ENCODE data around the gene ARPC5L. TPM values are rescaled to one million over a fixed set of nuclear protein-coding genes. Genes with fewer than 3 reads are reported as not detected.

The ARPC5L gene
- total RNA-seq, 1 donor from 2014 or later: 35.1 TPM

DNA sequence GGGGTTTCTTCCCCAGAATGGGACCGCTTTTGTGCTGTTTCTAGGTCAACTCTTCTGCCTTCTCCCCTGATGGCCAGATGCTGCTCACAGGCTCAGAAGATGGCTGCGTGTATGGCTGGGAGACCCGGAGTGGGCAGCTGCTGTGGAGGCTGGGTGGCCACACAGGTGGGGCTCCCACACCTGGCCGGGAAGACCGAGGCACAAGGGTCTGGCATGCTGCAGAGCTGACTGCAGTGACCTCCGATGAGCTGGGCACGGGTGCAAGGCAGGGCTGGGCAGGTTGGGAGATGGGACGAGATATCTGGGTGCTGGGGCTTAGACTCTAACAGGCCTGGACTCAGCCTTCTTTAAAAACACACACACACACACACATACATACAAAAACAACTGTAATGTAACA lies 7.8 kb upstream of the ARPC5L start:
- Mint-ChIP-seq H3K27ac (ENCODE audit: unreplicated experiment) (no peak overlapping the region), H3K36me3 (ENCODE audit: low read depth) (peaks cover 3% of the 10 kb centered on the region), H3K4me1 (ENCODE audit: low read depth) (peaks cover 44% of the 10 kb centered on the region), H3K9me3 (ENCODE audit: low read depth) (no peaks in the 10 kb centered on the region), H3K27me3 (ENCODE audit: low read depth) (no peaks in the 10 kb centered on the region), H3K4me3 (ENCODE audit: unreplicated experiment) (no peak overlapping the region)
- no peak for DNase-seq (ENCODE audit: low spot score)
- TF ChIP-seq, protein P1, sequence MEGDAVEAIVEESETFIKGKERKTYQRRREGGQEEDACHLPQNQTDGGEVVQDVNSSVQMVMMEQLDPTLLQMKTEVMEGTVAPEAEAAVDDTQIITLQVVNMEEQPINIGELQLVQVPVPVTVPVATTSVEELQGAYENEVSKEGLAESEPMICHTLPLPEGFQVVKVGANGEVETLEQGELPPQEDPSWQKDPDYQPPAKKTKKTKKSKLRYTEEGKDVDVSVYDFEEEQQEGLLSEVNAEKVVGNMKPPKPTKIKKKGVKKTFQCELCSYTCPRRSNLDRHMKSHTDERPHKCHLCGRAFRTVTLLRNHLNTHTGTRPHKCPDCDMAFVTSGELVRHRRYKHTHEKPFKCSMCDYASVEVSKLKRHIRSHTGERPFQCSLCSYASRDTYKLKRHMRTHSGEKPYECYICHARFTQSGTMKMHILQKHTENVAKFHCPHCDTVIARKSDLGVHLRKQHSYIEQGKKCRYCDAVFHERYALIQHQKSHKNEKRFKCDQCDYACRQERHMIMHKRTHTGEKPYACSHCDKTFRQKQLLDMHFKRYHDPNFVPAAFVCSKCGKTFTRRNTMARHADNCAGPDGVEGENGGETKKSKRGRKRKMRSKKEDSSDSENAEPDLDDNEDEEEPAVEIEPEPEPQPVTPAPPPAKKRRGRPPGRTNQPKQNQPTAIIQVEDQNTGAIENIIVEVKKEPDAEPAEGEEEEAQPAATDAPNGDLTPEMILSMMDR (IDR thresholded peaks at IDR 0.05): no peak

DNA sequence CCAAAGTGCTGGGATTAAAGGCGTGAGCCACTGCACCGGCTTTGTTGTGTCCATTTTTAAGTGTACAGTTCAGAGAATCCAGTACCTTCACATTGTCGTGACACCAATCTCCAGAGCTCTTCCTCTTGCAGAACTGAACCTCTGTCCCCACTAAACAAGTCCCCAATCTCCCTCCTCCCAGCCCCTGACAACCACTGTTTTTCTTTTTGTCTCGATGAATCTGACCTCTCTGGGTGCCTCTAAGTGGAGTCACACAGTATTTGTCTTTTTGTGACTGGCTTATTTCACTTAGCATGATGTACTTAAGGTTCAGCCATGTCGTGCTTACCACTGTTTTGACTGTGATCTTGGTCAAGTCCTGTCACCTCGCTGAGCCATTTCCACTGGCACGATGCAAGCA lies 7.1 kb upstream of the ARPC5L start:
- Mint-ChIP-seq H3K36me3 (ENCODE audit: low read depth) (peaks cover 7% of the 10 kb centered on the region), H3K27me3 (ENCODE audit: low read depth) (no peaks in the 10 kb centered on the region), H3K27ac (ENCODE audit: unreplicated experiment) (peak overlapping the region; percentile 72), H3K4me1 (ENCODE audit: low read depth) (peaks cover 45% of the 10 kb centered on the region), H3K4me3 (ENCODE audit: unreplicated experiment) (no peak overlapping the region), H3K9me3 (ENCODE audit: low read depth) (no peaks in the 10 kb centered on the region)
- TF ChIP-seq, protein P1 (IDR thresholded peaks at IDR 0.05): no peak
- no peak for DNase-seq (ENCODE audit: low spot score)

DNA sequence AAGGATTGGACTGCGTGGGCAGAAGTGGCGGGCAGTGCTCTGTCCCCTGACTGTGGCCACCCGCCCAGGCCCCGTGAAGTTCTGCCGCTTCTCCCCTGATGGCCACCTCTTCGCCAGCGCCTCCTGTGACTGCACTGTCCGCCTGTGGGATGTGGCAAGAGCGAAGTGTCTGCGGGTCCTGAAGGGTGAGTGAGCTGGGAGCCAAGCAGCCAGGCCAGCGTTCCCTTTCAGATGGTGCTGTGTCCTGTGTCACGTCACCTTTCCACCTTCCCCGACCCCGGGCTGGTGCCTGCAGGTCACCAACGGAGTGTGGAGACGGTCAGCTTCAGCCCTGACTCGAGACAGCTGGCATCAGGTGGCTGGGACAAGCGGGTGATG lies 6.4 kb upstream of the ARPC5L start:
- TF ChIP-seq, protein P1 (IDR thresholded peaks at IDR 0.05): no peak
- peak overlapping the region; percentile 49 for H3K27ac Mint-ChIP-seq (ENCODE audit: unreplicated experiment)
- no peaks in the 10 kb centered on the region for H3K9me3 Mint-ChIP-seq (ENCODE audit: low read depth)
- no peak overlapping the region for H3K4me3 Mint-ChIP-seq (ENCODE audit: unreplicated experiment)
- H3K36me3 Mint-ChIP-seq (ENCODE audit: low read depth): peaks cover 15% of the 10 kb centered on the region
- no peaks in the 10 kb centered on the region for H3K27me3 Mint-ChIP-seq (ENCODE audit: low read depth)
- DNase-seq (ENCODE audit: low spot score): no peak
- peaks cover 48% of the 10 kb centered on the region for H3K4me1 Mint-ChIP-seq (ENCODE audit: low read depth)

DNA sequence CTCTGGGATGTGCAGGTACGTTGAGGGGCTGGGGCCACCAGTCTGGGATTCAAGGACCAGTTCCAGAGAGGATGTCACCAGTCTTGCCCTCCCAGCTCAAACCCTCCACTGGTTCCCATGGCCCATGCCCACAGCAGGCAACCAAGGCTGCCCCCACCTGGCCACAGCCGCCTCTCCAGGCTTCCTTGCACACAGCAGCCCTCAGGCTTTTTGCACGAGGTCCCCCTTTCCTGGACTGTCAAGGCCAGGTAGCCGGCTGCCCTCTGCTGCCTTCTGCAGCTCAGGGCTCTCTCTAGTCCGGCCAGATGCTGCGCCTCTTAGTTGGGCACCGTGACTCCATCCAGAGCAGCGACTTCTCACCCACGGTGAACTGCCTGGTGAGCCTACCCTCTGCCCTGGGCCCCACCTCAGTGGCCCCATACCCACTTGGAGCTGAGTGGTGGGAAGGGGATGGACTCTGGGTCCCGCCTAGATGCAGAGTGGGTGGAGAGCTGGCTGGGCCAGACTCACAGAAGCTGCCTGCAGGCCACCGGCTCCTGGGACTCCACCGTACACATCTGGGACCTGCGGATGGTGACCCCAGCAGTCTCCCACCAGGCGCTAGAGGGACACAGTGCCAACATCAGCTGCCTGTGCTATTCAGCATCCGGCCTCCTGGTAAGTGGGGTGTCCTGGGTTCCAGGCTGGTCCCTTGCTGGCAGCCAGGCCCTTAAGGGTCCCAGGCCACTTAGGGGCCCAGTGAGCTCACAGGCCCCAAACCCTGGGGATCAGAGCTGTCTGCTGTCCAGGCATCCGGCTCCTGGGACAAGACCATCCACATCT lies 5.8 kb upstream of the ARPC5L start:
- Mint-ChIP-seq H3K36me3 (ENCODE audit: low read depth) (peaks cover 15% of the 10 kb centered on the region), H3K9me3 (ENCODE audit: low read depth) (no peaks in the 10 kb centered on the region), H3K27me3 (ENCODE audit: low read depth) (no peaks in the 10 kb centered on the region), H3K4me3 (ENCODE audit: unreplicated experiment) (no peak overlapping the region), H3K4me1 (ENCODE audit: low read depth) (peaks cover 48% of the 10 kb centered on the region), H3K27ac (ENCODE audit: unreplicated experiment) (peak overlapping the region; percentile 12)
- no peak for DNase-seq (ENCODE audit: low spot score)
- TF ChIP-seq, protein P1 (IDR thresholded peaks at IDR 0.05): peak; percentile 73

DNA sequence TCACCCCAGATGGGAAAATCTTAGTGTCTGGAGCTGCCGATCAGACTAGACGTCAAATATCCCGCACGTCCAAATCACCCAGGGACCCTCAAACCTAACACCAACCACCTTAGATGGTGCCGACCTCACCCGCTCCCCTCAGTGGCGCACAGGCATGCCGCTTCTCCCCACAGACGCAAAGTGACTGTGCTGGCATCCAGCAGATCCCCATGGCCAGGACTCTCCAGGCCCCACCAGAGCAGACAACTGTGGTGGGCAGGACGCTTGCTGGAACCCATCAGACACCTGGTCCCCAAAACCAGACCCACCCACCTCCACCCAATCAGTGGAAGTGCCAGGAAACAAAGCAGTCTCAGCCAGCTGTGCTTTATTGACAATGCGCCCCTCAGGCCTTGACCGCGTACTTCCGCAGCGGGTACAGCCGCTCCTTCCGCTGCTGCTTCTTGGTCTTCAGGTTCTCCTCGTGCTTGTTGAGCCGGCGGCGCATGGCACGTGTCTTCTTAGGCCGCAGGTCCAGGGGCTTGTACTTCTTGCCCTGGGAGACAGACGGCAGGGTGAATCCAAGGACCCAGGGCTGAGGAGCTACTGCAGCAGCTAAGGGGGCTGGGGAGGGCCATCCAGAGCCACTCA lies 4.3 kb upstream of the ARPC5L start:
- no peak overlapping the region for H3K4me3 Mint-ChIP-seq (ENCODE audit: unreplicated experiment)
- peaks cover 41% of the 10 kb centered on the region for H3K4me1 Mint-ChIP-seq (ENCODE audit: low read depth)
- no peak for DNase-seq (ENCODE audit: low spot score)
- H3K27ac Mint-ChIP-seq (ENCODE audit: unreplicated experiment): no peak overlapping the region
- TF ChIP-seq, protein P1 (IDR thresholded peaks at IDR 0.05): no peak
- no peaks in the 10 kb centered on the region for H3K27me3 Mint-ChIP-seq (ENCODE audit: low read depth)
- H3K9me3 Mint-ChIP-seq (ENCODE audit: low read depth): no peaks in the 10 kb centered on the region
- peaks cover 15% of the 10 kb centered on the region for H3K36me3 Mint-ChIP-seq (ENCODE audit: low read depth)
